K562 (cell line): ENCODE measurements around the gene CPE. TPM values are rescaled to one million over a fixed set of nuclear protein-coding genes. Genes with fewer than 3 reads are reported as not detected.

Experiments
- ATAC-seq: fragments of 200-7000 bp; cut with Tn5 transposase; 3 replicates; pipeline ENCODE4 v1.9.1; 2020; ENCODE audit warnings: moderate library complexity
- BruUV-seq: library from RNA; stranded (reverse); fragments of 400-500 nt; replicated peaks from 2 replicates; lab custom pipeline; 2021; lab: Mats Ljungman, UMichigan
- CTCF ChIA-PET: fragments of 300-600 bp; formaldehyde crosslinking; extraction: SDS; loops from one replicate; lab custom pipeline; 2021; ENCODE audit warnings: low intra/inter-chr PET ratio; lab: Yijun Ruan, JAX
- POLR2A ChIA-PET: fragments of 300-600, 350-650 bp; sonication (Branson Sonifier 250); formaldehyde crosslinking; extraction: SDS; loops from one replicate; lab custom pipeline; 2021; ENCODE audit warnings: antibody characterized with exemption, inconsistent platforms; lab: Yijun Ruan, JAX
- DNase-seq, 4 experiments: peaks; one replicate each; pipeline versions ENCODE4 v3.0.0 to v3.0.0-alpha.2; 2011 to 2018; ENCODE audit warnings: low spot score in 3 of 4, mixed read lengths in 3 of 4; ENCODE audit errors: extremely low read depth in 1 of 4
- FAIRE-seq: peaks from 2 replicates; lab custom pipeline; 2011; peaks lifted over from hg19 to GRCh38; lab: Jason Lieb, UNC
- H2AFZ ChIP-seq: 2 replicates; pipeline ENCODE4 v1.6.0; 2011; ENCODE audit warnings: low read depth, low read length, control low read depth, inconsistent platforms
- H3K27ac ChIP-seq: fragments of 200-600 bp; 3 replicates; pipeline ENCODE4 v1.8.0; 2011; ENCODE audit warnings: low read depth, mild to moderate bottlenecking, control low read depth, inconsistent platforms, low read length, moderate library complexity, mixed read lengths; ENCODE audit errors: extremely low read depth
- H3K27me3 ChIP-seq, 2 experiments: fragments of 300-600 bp in 1 of 2; 2 replicates in 1 of 2; 3 replicates in 1 of 2; pipeline versions ENCODE4 v1.6.0 to v1.8.0; 2011; ENCODE audit warnings: inconsistent platforms in 2 of 2, low read length in 2 of 2, mild to moderate bottlenecking in 1 of 2, mixed read lengths in 1 of 2, moderate library complexity in 1 of 2; ENCODE audit not compliant: control insufficient read depth in 2 of 2, insufficient read depth in 2 of 2
- H3K36me3 ChIP-seq: fragments of 300-600 bp; 3 replicates; pipeline ENCODE4 v1.8.0; 2011; ENCODE audit warnings: mild to moderate bottlenecking, low read length, inconsistent platforms; ENCODE audit not compliant: control insufficient read depth, insufficient read depth
- H3K4me1 ChIP-seq, 2 experiments: fragments of 200-600 bp in 1 of 2; replicated peaks in 1 of 2; 2 replicates in 1 of 2; 3 replicates in 1 of 2; pipeline versions ENCODE4 v1.5.1 to v1.8.0; 2011; ENCODE audit warnings: inconsistent platforms in 2 of 2, low read length in 2 of 2, mild to moderate bottlenecking in 1 of 2, mixed read lengths in 1 of 2, moderate library complexity in 1 of 2; ENCODE audit not compliant: control insufficient read depth in 2 of 2, insufficient read depth in 2 of 2
- H3K4me2 ChIP-seq: 2 replicates; pipeline ENCODE4 v1.6.1; 2011; ENCODE audit warnings: low read length, control low read depth, inconsistent platforms, mixed read lengths; ENCODE audit not compliant: insufficient read depth
- H3K4me3 ChIP-seq: fragments of 200-600 bp; sonication (generic), shearing (Covaris generic); 2 replicates; pipeline ENCODE4 v1.5.1; 2016; ENCODE audit warnings: control low read depth, inconsistent platforms
- H3K79me2 ChIP-seq: fragments of 200-600 bp; 3 replicates; pipeline ENCODE4 v1.8.0; 2011; ENCODE audit warnings: low read length, inconsistent platforms; ENCODE audit not compliant: control insufficient read depth, insufficient read depth
- H3K9ac ChIP-seq, 2 experiments: 2 replicates each; pipeline versions ENCODE4 v1.6.0 to v1.6.1; 2011; ENCODE audit warnings: low read depth in 2 of 2, low read length in 2 of 2, control low read depth in 1 of 2, inconsistent platforms in 1 of 2, mild to moderate bottlenecking in 1 of 2, mixed read lengths in 1 of 2; ENCODE audit not compliant: insufficient read depth in 1 of 2
- H3K9me1 ChIP-seq: one replicate; pipeline ENCODE4 v1.6.0; 2011; ENCODE audit warnings: inconsistent platforms, mild to moderate bottlenecking, low read length, moderate library complexity; ENCODE audit not compliant: control insufficient read depth, insufficient read depth
- H3K9me3 ChIP-seq: replicated peaks from 2 replicates; pipeline ENCODE4 v1.5.1; 2011; ENCODE audit warnings: low read depth, low read length, inconsistent platforms; ENCODE audit not compliant: control insufficient read depth, insufficient read depth
- H4K20me1 ChIP-seq: replicated peaks from 2 replicates; pipeline ENCODE4 v1.6.1; 2011; ENCODE audit warnings: low read length, inconsistent platforms, mixed read lengths; ENCODE audit not compliant: control insufficient read depth, insufficient read depth
- ARID2 ChIP-seq: fragments of 450-650 bp; IDR thresholded peaks from 2 replicates; pipeline ENCODE4 v1.6.1; 2017; ENCODE audit warnings: antibody characterized with exemption, mild to moderate bottlenecking
- CEBPB ChIP-seq: fragments of 450-650 bp; IDR thresholded peaks from 2 replicates; pipeline ENCODE4 v1.6.1; 2016; ENCODE audit warnings: missing genetic modification characterization, missing compliant biosample characterization
- FOXK1 ChIP-seq: sonication (generic); formaldehyde crosslinking; IDR thresholded peaks from 2 replicates; pipeline ENCODE4 v1.8.0; 2022; ENCODE audit warnings: missing genetic modification reagents, mild to moderate bottlenecking, borderline replicate concordance
- HCFC1 ChIP-seq: IDR thresholded peaks from 2 replicates; pipeline ENCODE4 v1.6.1; 2012; ENCODE audit warnings: low read depth, low read length, improper control_type of control experiment
- IRF9 ChIP-seq: fragments of 450-650 bp; IDR thresholded peaks from 2 replicates; pipeline ENCODE4 v1.6.1; 2016; ENCODE audit warnings: missing biosample characterization, missing genetic modification characterization
- NCOA2 ChIP-seq, 2 experiments: fragments of 450-650 bp; IDR thresholded peaks; 2 replicates each; pipeline ENCODE4 v1.6.1; 2018; ENCODE audit warnings: mild to moderate bottlenecking in 2 of 2, moderate library complexity in 1 of 2; ENCODE audit not compliant: partially characterized antibody in 2 of 2
- SMARCA4 ChIP-seq: fragments of 450-650 bp; IDR thresholded peaks from 2 replicates; pipeline ENCODE4 v1.6.1; 2016
- THAP12 ChIP-seq: fragments of 250-450 bp; sonication (Bioruptor Pico); IDR thresholded peaks from 2 replicates; pipeline ENCODE4 v1.9.0; 2021; ENCODE audit warnings: mild to moderate bottlenecking, inconsistent platforms
- ZNF124 ChIP-seq: sonication (generic); formaldehyde crosslinking; IDR thresholded peaks from 2 replicates; pipeline ENCODE4 v1.8.1; 2022; ENCODE audit warnings: missing genetic modification reagents
- WGBS: fragments of 100-300 bp; shearing (Covaris generic); methylation state at CpG from one replicate; pipeline ENCODE4 v1.1.6; 2016; ENCODE audit warnings: low coverage, mixed read lengths; ENCODE audit not compliant: insufficient coverage; ENCODE audit errors: missing lambda C conversion rate; 5-methylcytosine and 5-hydroxymethylcytosine counted together
- in situ Hi-C: fragments of 300-500 bp; cut with MboI; formaldehyde crosslinking; loops from 4 replicates; pipeline ENCODE4 v1.15.0; 2018; ENCODE audit warnings: inconsistent platforms, mixed read lengths
- intact Hi-C: fragments of 100-400 bp; cut with micrococcal nuclease; formaldehyde crosslinking; loops from 2 replicates; pipeline ENCODE4 v1.14.2; 2022
- polyA plus RNA-seq, 8 experiments: library from polyadenylated mRNA; depleted of rRNA in 4 of 8; stranded (reverse) in 5 of 8; unstranded in 3 of 8; fragments of >200 nt; fragmentation: Nextera tagmentation in 2 of 8; fragmentation: Illumina TruSeq in 1 of 8; extraction: Ambion mirVana in 2 of 8; extraction: Trizol in 1 of 8; gene quantifications; 2 replicates each; pipeline versions ENCODE4 v1.2.1 to v1.2.3, GENCODE V29; 2011 to 2014; ENCODE audit warnings: inconsistent platforms in 1 of 8, missing spikeins in 1 of 8
- total RNA-seq, 7 experiments: library from RNA; depleted of rRNA in 6 of 7; stranded (reverse); fragments of >200 nt in 6 of 7; fragmentation: Illumina TruSeq in 2 of 7; extraction: Trizol in 2 of 7; gene quantifications; 2 replicates each; pipeline versions ENCODE4 v1.2.1 to v1.2.3, GENCODE V29; 2011 to 2021; ENCODE audit warnings: low replicate concordance in 1 of 7
- TF ChIP-seq, protein P1 (sequence below), 2 experiments: fragments of 450-650 bp; IDR thresholded peaks; 2 replicates each; pipeline ENCODE4 v1.6.1; 2016
- TF ChIP-seq, protein P2 (sequence below): sonication (generic); formaldehyde crosslinking; IDR thresholded peaks from 2 replicates; pipeline ENCODE4 v1.8.0; 2022; ENCODE audit warnings: missing genetic modification reagents, mild to moderate bottlenecking, borderline replicate concordance

Gene CPE
- total and polyA plus RNA-seq, 9 of the 15 experiments (the other 6 are each of a cell fraction or from before 2014, with no cell fraction given) = 0.04 to 0.16 (median 0.06) TPM; not detected in 4

- TF ChIP-seq, protein P1, sequence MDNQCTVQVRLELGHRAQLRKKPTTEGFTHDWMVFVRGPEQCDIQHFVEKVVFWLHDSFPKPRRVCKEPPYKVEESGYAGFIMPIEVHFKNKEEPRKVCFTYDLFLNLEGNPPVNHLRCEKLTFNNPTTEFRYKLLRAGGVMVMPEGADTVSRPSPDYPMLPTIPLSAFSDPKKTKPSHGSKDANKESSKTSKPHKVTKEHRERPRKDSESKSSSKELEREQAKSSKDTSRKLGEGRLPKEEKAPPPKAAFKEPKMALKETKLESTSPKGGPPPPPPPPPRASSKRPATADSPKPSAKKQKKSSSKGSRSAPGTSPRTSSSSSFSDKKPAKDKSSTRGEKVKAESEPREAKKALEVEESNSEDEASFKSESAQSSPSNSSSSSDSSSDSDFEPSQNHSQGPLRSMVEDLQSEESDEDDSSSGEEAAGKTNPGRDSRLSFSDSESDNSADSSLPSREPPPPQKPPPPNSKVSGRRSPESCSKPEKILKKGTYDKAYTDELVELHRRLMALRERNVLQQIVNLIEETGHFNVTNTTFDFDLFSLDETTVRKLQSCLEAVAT (IDR thresholded peaks at IDR 0.05) = no peak
Measured at GRCh38 chr4:165351359-165352130, 27.3 kb upstream of the CPE start (continued).

- in situ Hi-C loops = no loop called here
- H3K4me2 ChIP-seq = no peak overlapping the region
- 0% methylated on average over 2 of the region's 2 CpGs for WGBS
- 0 out of 2 replicates have a peak, but pooled peaks have one; percentile 8 for TF ChIP-seq IRF9 (tag)
- TF ChIP-seq HCFC1 = no peak
- no peak for TF ChIP-seq ARID2
- peak; percentile 54; the same call in 1 of the 2 replicates for TF ChIP-seq SMARCA4
- no peak for TF ChIP-seq FOXK1 (CRISPR knock-in tag)
- peak; percentile 92 for TF ChIP-seq CEBPB (tag)
- TF ChIP-seq NCOA2 (IDR thresholded peaks at IDR 0.05; ENCODE audit: partially characterized antibody in 2 of 2) = no peak
- TF ChIP-seq ZNF124 (CRISPR knock-in tag) = no peak
- no peak for TF ChIP-seq THAP12
- TF ChIP-seq, protein P2, sequence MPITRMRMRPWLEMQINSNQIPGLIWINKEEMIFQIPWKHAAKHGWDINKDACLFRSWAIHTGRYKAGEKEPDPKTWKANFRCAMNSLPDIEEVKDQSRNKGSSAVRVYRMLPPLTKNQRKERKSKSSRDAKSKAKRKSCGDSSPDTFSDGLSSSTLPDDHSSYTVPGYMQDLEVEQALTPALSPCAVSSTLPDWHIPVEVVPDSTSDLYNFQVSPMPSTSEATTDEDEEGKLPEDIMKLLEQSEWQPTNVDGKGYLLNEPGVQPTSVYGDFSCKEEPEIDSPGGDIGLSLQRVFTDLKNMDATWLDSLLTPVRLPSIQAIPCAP = no peak
Measured at GRCh38 chr4:165355900-165356300, 22.9 kb upstream of the CPE start.

More at GRCh38 chr4:165355900-165356300, 22.9 kb upstream of the CPE start:
- no peaks in the 10 kb centered on the region; a peak in 1 of 5 replicates for H3K4me1 ChIP-seq
- H4K20me1 ChIP-seq = no peaks in the 10 kb centered on the region
- H3K4me3 ChIP-seq = no peak overlapping the region
- H3K9me1 ChIP-seq = no peaks in the 10 kb centered on the region
- no peaks in the 10 kb centered on the region for H3K9me3 ChIP-seq
- ATAC-seq (peak; percentile 67), FAIRE-seq (peak; percentile 70), DNase-seq (peak in 1 of 4 experiments; percentile 34)
- no peaks in the 10 kb centered on the region for H3K36me3 ChIP-seq
- no TSS peak for BruUV-seq
- no peak overlapping the region for H3K27ac ChIP-seq
- intact Hi-C loops = loop anchor here (1.0 to 2.0 kb wide), 2 partner anchors 109 to 225 kb away; no protein-coding TSS in a partner anchor
- CTCF ChIA-PET = interaction anchor here (0.7 kb wide), 1 partner anchor 108 kb away, joined by 4 read pairs; no protein-coding TSS in a partner anchor
- POLR2A ChIA-PET = interaction anchor here (1.0 kb wide), 1 partner anchor 9 kb away, joined by 3 read pairs; no protein-coding TSS in a partner anchor
- no peak overlapping the region for H3K9ac ChIP-seq
- no peaks in the 10 kb centered on the region for H3K79me2 ChIP-seq
- no peak overlapping the region for H2AFZ ChIP-seq
- peaks cover 5 to 6% of the 10 kb centered on the region in 2 experiments; a peak in 2 of 5 replicates for H3K27me3 ChIP-seq
